ENCODE data around the gene ZNF486.
"Not testable (repeated sequence)": the region's sequence is repeated elsewhere in the genome, so short reads cannot be mapped to it uniquely, and the experiment has no call there.

The ZNF486 gene

GRCh38 chr19:20237773-20238623 lies 71.0 kb downstream of the ZNF486 start:
- DNase-seq (ENCODE audit: low spot score): peak; percentile 48
- in situ Hi-C loops (cut with MboI; ENCODE audit: low pct_unique_long_range_greater_than_20kb, low sequenced_read_pairs, unreplicated experiment): loop anchor here (25.0 kb wide), 1 partner anchor 701 kb away; the partner anchor contains the start of genes CILP2 and YJEFN3
- TF ChIP-seq CTCF (IDR thresholded peaks at IDR 0.05; ENCODE audit: extremely low read depth, insufficient read depth, missing control alignments): peak; percentile 30

- no peak for TF ChIP-seq CTCF (IDR thresholded peaks at IDR 0.05; ENCODE audit: extremely low read depth, insufficient read depth, missing control alignments)
- no peak for DNase-seq (ENCODE audit: low spot score)
- in situ Hi-C loops (cut with MboI; ENCODE audit: low pct_unique_long_range_greater_than_20kb, low sequenced_read_pairs, unreplicated experiment): loop anchor here (25.0 kb wide), 1 partner anchor 706 kb away; the partner anchor contains the start of genes CILP2 and YJEFN3
These were observed 76.6 kb downstream of the ZNF486 start for GRCh38 chr19:20243629-20244028.

- TF ChIP-seq CTCF (IDR thresholded peaks at IDR 0.05; ENCODE audit: extremely low read depth, insufficient read depth, missing control alignments): no peak
- no peak for DNase-seq (ENCODE audit: low spot score)
- in situ Hi-C loops (cut with MboI; ENCODE audit: low pct_unique_long_range_greater_than_20kb, low sequenced_read_pairs, unreplicated experiment): loop anchor here (25.0 kb wide), 1 partner anchor 707 kb away; the partner anchor contains the start of genes CILP2 and YJEFN3
These were observed 77.3 kb downstream of the ZNF486 start for GRCh38 chr19:20244356-20244755.

- in situ Hi-C loops (cut with MboI; ENCODE audit: low pct_unique_long_range_greater_than_20kb, low sequenced_read_pairs, unreplicated experiment): loop anchor here (25.0 kb wide), 1 partner anchor 708 kb away; the partner anchor contains the start of genes CILP2 and YJEFN3
These were observed 78.3 kb downstream of the ZNF486 start for GRCh38 chr19:20245309-20245708.

GRCh38 chr19:20247016-20247683 lies 80.1 kb downstream of the ZNF486 start:
- no peak for DNase-seq (ENCODE audit: low spot score)
- in situ Hi-C loops (cut with MboI; ENCODE audit: low pct_unique_long_range_greater_than_20kb, low sequenced_read_pairs, unreplicated experiment): loop anchor here (25.0 kb wide), 1 partner anchor 710 kb away; the partner anchor contains the start of genes CILP2 and YJEFN3
- TF ChIP-seq CTCF (IDR thresholded peaks at IDR 0.05; ENCODE audit: extremely low read depth, insufficient read depth, missing control alignments): peak; percentile 50

More at GRCh38 chr19:20245309-20245708, 78.3 kb downstream of the ZNF486 start:
- DNase-seq (ENCODE audit: low spot score): no peak
- TF ChIP-seq CTCF (IDR thresholded peaks at IDR 0.05; ENCODE audit: extremely low read depth, insufficient read depth, missing control alignments): no peak

GRCh38 chr19:20248258-20248657 lies 81.2 kb downstream of the ZNF486 start:
- in situ Hi-C loops (cut with MboI; ENCODE audit: low pct_unique_long_range_greater_than_20kb, low sequenced_read_pairs, unreplicated experiment): loop anchor here (25.0 kb wide), 1 partner anchor 711 kb away; the partner anchor contains the start of genes CILP2 and YJEFN3

More at GRCh38 chr19:20248258-20248657, 81.2 kb downstream of the ZNF486 start:
- DNase-seq (ENCODE audit: low spot score): not testable (repeated sequence)

Measured in GM13977 (cell line).